Mesenteric fat pad (tissue), 1 donor: ENCODE results near the gene FOXR2. TPM values are rescaled to one million over a fixed set of nuclear protein-coding genes. Genes with fewer than 3 reads are reported as not detected.

Source experiments
- DNase-seq: peaks from one replicate; pipeline ENCODE4 v3.0.0-alpha.2; 2020; ENCODE audit warnings: low spot score
- long read RNA-seq: library from polyadenylated mRNA; unstranded; transcript quantifications from one replicate; pipeline ENCODE4 v2.0.0, GENCODE V29; 2020
- total RNA-seq: library from RNA; stranded (reverse); fragmentation: NEBNext Ultra II Directional; extraction: Animal tissue kit (Norgen Biotek cat#: 25700); gene quantifications from one replicate; pipeline ENCODE4 v1.2.1, GENCODE V29; 2021
- donor health status: DM: yes; HTN: yes; CAD: no.

FOXR2 gene, protein sequence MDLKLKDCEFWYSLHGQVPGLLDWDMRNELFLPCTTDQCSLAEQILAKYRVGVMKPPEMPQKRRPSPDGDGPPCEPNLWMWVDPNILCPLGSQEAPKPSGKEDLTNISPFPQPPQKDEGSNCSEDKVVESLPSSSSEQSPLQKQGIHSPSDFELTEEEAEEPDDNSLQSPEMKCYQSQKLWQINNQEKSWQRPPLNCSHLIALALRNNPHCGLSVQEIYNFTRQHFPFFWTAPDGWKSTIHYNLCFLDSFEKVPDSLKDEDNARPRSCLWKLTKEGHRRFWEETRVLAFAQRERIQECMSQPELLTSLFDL
- not detected for total RNA-seq
- long read RNA-seq: 0 reads

DNA sequence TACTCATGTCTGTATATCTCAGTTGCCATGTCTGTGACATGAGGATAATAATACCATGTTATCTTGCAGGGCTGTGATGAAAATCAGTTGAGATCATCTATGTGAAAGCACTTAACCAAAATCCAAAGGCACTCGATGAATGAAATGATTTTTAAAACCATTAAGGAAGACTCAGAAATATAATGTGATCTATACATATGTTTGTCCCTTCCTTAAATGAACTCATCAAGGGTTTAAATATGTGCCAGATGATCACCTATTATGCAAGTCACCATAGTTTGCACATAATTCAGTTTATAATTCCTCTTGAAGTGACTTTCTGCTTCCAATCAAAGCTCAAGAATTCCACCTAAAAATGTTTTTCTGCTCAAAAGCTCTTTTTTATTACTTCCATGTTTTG lies at the start of gene FOXR2:
Gene FOXR2 (plus strand): TSS at position 301 of the 400 bp plus-strand sequence. CDS start 312 bp downstream, outside the sequence.
- no peak for DNase-seq

DNA sequence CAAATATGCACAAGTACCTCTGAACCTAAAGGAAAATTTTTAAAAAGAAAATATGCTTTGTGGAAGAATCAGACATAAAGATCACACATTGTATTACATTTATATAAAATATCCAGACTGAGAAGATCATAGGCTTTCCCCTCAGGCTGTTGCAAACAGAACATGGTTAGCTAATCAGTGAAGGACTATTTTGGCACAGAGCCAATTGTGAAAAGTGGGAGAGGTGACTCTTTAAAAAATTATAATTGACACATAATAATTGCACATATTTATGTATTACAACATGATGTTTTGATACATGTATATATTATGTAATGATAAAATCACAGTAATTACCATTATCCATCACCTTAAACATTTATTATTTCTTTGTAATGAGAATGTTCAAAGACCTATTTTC lies 44.1 kb upstream of the FOXR2 start:
- no peak for DNase-seq

DNA sequence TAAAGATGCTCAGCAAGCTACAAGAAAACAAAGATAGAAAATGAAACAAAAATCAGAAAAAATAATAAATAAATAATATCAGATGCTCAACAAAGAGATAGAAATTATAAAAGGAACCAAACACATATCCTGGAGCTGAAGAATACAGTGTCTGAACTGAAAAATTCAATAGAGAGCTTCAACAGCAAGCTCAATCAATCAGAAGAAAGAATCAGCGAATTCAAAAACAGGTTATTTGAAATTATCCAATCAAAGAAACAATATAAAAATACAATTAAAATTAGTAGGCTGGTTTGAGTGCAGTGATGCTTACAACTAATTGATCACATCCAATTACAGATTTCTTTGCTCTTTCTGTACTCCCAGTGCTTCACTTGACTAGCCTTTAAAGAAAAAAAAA lies 40.8 kb upstream of the FOXR2 start:
- DNase-seq: no peak

DNA sequence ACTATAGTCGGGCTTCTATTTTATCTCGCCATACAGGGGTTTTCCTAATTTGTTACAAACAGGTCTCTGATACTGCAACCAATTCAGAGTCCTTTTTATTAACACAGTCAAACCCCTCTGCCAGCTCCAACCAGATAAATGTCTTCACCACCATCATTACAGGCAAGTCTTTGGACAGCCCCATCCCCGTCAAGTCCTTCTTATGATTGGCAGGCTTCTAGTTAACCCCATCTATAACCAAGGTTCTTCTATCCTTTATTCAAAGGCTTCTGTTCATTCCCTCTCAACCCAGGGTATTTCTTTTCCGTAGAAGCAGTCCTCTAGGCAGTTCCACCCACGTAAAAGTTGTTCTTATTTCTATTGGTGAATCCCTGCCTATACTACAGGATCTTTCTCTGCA lies 29.9 kb upstream of the FOXR2 start:
- no peak for DNase-seq

DNA sequence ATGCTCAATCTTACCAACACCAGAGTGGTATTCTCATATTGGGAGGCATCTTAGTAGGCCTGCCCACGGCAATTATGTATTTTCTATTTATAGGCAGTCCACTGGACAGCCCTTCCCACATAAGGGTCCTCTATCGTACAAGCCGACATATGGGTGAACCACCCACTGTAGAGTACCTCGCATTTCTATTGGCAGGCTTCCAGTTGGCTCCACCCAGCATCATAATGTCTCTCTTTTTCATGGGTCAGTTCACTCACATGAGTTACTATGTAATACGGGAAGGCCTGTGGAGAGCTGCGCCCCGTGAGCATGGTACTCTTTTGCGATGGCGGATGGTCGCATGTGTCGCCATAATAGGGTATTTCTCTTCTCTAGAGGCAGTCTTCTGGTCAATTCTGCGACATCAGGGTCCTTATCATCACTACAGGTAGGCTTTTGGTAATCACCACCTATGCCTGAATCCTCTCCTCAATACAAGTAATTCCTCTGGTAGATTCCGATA lies 29.4 kb upstream of the FOXR2 start:
- DNase-seq: no peak

DNA sequence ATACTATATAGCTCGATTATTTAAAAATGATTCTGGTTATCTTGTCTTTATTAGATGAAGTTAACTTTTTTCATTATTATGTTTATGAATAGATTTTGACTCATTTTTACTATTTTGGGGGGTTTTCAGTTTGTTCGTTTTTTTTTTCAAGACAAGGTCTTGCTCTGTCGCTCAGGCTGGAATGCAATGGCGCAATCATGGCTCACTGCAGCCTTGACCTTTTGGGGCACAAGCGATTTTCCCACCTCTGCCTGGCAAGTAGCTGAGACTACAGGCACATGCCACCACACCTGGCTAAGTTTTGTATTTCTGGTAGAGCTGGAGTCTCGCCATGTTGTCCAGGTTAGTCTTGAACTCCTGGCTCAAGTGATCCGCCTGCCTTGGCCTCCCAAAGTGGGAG lies 24.9 kb upstream of the FOXR2 start:
- no peak for DNase-seq

DNA sequence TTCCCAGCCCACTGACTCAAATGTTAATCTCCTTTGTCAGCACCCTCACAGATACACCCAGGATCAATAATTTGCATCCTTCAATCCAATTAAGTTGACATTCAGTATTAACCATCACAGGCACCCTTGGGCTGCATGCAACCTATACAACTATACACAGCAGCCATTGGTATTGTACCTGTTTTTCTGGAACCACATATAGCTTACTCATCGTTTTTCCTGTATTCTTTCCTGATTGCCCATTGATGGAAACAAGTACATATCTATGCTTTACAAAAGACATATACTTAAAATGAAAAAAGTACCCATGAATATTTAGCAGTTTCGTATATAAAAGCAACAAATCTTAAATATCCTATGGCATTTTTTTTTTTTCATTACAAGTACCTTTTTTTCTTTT lies 3.7 kb upstream of the FOXR2 start:
- DNase-seq: no peak

DNA sequence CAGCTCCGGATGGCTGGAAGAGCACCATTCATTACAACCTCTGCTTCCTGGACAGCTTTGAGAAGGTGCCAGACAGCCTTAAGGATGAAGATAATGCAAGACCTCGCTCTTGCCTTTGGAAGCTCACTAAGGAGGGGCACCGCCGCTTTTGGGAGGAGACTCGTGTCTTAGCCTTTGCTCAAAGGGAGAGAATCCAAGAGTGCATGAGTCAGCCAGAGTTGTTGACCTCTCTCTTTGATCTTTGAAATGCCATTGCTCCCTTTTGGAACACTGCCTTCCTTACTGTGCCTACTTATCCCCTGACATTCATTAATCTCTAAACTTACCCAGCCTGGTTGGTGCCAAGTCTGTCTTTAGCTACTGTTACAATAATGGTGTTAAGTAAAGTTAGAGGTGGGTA lies 1.2 kb downstream of the FOXR2 start:
- no peak for DNase-seq

DNA sequence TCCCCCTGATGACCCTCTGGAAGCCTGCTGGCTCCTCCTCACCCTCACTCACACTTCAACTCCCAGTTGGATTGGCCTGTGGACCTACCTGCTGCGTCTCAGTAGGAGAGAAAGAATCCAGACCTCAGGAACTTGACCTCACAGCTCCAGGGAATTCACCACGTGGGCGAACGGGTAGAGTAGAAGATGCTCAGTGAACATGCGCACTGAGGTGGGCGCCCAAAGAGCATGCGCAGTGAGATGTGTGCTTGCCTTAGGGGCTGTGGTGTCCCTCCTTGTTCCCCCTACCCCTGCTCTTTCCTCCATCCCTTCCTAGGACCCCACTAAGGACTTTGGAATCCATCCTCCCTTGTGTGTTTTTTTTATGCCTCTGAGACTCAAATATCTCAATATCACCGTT lies 12.9 kb downstream of the FOXR2 start:
- no peak for DNase-seq

DNA sequence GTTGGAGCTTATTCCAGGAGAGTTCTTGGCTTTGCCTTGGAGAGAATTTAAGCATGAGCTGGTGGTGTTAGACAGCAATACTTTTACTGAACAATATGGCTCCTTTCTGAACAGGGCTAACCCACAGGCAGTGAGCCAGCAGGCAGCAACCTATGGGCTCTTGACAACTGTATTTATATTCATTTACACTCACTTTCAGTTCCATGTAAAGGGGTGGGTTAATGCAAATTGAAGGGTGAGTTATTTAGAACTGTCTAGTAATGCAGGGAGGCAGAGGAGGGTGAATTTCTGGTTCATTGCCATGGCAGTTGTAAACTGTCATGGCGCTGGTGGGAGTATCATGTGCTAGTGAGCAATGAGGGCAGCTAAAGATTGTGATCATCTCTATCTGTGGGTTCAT lies 15.7 kb downstream of the FOXR2 start:
- no peak for DNase-seq

DNA sequence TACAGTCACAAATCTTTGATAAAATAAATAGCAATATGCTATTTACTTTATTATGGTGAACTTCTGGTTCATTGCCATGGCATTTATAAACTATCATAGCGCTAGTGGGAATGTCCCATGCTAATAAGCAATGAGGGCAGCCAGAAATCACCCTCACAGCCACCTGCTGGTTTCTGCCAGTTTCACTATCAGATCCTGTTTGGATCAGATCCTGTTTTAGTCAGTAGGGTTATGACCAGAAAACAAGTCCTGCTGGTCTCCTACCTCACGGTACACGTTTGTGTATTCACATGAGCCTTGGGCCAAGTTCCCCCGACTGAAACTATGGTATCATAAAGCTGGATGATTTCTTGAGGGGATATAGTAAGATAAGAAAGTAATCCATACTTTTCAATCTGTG lies 17.7 kb downstream of the FOXR2 start:
- no peak for DNase-seq

DNA sequence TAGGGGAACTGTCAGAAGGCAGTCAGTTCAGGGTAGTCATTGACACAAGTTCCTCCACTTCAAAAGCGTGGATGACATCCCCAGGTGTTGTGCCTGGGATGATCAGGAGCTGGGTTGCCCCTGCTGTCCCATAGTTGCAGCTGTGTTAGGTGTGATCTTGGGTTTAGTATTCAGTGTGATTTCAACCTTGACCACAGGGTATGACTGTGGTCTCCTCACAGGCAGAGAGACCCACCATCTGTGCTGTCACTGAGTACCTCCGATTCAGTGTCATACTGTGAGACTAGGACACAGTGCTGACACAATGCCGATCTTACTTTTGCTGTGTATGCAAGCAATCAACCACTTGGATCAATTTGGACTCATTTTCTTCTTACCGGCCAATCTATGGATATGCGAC lies 25.2 kb downstream of the FOXR2 start:
- DNase-seq: no peak

DNA sequence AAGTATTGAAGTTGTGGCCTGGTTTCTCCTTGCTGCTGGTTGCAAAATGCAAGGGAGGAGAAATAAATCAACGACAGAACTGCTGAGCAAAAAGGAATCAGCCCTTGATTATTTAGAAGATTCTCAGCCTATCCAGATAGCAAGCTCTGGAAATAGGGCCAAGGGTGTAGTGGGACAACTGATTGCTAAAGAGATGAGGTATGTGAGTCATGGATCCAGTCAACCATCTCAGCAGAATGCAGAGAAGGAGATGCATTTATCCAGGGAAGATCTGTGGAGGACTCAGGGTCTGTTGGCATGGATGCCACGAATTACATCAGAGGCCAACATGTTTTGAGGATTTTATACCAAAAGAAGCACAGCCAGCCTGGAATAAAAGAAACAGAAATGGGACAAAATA lies 36.7 kb downstream of the FOXR2 start:
- no peak for DNase-seq

DNA sequence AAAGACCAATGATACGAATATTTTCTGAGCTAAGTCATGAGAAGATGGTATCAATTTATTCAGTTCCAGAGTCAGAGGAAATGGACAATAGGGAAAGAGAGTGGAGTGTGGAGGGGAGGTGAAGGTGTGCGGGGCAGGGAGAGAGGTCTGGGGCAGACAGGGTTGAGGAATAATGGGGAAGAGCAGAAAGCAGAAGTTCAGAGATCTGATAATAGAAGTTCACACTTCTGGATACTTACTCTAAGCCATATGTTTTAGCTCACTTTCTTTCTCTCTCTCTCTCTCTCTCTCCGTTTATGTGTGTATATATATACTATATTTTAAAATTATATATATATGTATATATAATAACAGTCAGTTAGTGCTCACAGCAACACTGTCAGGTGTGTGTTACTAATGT lies 40.4 kb downstream of the FOXR2 start:
- no peak for DNase-seq

DNA sequence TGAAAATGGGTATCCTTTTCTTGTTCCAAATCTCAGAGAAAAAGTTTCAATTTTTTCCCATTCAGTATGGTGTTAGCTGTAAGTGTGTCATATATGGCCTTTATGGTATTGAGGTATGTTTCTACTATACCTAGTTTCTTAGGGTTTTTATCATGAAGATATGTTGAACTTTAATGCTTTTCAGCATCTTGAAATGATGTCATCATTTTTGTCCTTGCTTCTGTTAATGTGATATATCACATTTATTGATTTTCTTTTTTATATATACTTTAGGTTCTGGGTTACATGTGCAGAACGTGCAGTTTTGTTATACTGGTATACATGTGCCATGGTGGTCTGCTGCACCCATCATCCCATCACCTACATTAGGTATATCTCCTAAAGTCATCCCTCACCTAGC lies 44.9 kb downstream of the FOXR2 start:
- DNase-seq: no peak

Other genes with a start within 250 kb of the FOXR2 start
- gene MAGEH1, start 171.3 kb upstream of the FOXR2 start, total RNA-seq: 19.1 TPM
- 1.1 TPM for gene USP51, start 133.6 kb upstream of the FOXR2 start, total RNA-seq
- gene RRAGB, start 94.3 kb downstream of the FOXR2 start, total RNA-seq: 10.2 TPM